HG02938 (cell line): ENCODE measurements around the gene SMYD5.

Source experiments
- ATAC-seq: cut with Tn5 transposase; IDR thresholded peaks from one replicate; pipeline ENCODE4 v1.9.1; 2021; ENCODE audit warnings: mild to moderate bottlenecking, moderate library complexity; ENCODE audit not compliant: unreplicated experiment

Gene SMYD5

GRCh38 chr2:73203055-73203681 lies 10.9 kb upstream of the SMYD5 start:
- no peak for ATAC-seq

- no peak for ATAC-seq
Observed at GRCh38 chr2:73205611-73206010, 8.4 kb upstream of the SMYD5 start.

DNA sequence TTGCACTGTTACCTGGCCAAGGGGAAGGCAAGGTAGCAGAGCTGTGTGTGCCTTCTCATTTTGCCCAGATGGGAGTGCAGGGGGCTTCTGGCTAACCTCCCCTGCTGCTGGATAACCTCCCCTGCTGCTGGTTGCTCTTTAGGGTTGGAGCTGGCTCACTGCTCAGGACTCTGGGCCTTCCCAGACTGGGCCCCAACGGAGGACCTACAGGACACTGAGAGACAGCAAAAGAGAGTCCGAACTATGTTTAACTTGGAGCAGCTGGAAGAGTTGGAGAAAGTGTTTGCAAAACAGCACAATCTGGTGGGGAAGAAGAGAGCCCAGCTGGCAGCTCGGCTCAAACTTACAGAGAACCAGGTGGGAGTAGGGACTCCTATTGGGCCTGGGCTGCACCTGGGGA lies 5.8 kb upstream of the SMYD5 start:
- no peak for ATAC-seq

DNA sequence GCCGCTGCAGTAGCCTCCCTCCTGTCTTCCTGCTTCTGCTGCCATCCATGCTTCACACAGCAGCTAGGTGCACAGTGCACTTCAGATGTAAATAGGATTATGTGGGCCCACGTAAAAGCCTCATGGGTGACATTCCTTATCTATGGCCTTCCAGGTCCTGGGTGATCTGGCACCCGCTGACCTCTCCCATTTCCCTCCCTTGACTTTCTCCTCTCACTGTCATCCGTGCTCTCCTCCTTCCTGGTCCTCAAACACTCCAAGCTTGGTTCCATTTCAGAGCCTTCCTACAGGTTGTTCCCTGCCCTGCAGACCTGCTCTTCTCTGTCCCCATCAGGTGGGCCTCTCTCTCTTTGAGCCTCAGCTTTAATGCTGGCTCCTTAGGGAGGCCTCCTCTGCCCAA lies 4.0 kb upstream of the SMYD5 start:
- no peak for ATAC-seq

GRCh38 chr2:73210696-73211095 lies 3.3 kb upstream of the SMYD5 start:
- no peak for ATAC-seq

GRCh38 chr2:73212098-73212447 lies 2.0 kb upstream of the SMYD5 start:
- ATAC-seq: no peak

DNA sequence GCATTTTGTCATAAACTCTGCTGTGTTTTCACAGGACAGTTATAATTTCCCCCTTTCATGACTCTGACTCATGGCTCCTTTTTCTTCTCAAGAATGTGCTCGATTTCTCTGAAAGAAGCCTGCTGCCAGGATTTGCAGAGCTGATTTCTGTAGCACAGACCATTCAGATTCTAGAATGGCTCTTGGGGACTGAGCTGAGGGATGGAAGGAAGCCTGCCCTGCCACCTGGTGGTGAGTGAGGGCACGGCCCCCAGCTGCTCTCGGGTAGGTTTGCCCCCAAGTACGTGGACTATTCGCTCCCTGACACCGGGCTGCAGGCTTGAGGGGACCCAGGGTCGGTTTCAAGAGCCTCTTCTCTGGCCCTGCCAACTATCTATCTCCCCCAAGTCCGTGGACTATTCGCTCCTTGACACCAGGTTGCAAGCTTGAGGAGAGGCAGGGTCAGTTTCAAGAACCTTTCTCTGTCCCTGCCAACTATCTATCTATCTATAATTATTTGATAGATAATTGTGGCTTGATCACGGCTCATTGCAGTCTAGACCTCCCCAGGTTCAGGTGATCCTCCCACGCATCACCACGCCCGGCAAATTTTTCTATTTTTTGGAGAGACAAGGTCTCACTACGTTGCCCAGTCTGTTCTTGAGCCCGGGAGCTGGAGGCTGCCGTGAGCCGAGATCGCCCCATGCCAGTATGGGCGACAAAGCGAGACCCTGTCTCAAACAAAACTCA lies 1.4 kb upstream of the SMYD5 start:
- ATAC-seq: peak; percentile 69

- no peak for ATAC-seq
Observed at GRCh38 chr2:73215254-73215653, 1.2 kb downstream of the SMYD5 start.

GRCh38 chr2:73217160-73217559 lies 3.1 kb downstream of the SMYD5 start:
- ATAC-seq: no peak

DNA sequence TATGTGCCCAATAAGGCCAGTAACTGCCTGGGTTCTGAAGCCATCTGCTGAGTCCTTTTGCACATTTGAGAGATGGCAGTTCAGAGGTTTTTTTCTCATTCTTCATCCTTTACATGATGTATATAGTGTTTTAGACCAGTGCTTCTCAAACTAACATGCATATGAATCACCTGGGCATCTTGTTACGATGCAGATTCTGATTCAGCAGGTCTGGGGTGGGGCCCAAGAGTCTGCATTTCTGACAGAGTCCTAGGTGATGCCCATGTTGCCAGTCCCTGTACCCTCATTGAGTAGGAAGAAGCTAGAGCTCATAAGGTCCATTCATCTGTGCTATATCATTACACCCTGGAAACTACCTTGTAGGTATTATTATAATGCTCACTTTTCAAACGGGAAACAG lies 3.8 kb downstream of the SMYD5 start:
- no peak for ATAC-seq

DNA sequence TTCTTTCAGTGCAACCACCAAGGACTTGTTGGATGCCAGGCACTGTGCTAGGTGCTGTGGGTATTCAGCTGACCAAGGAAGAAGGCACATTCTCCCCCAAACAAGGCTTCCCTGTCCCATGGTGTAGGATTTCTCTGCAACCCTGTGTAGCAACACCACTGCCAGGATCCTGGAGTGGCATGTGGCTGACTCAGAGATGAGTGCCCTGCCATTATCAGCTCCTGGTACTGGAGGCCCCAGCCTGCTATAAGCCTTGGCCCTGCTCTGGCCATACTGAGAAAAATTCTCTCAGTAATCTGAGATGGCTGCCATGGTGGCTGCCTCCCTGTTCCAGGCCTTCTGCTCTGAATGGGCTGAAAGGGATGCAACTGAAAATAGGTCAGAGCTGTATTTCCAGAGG lies 4.3 kb downstream of the SMYD5 start:
- ATAC-seq: no peak

- no peak for ATAC-seq
Observed at GRCh38 chr2:73223821-73224220, 9.8 kb downstream of the SMYD5 start.

DNA sequence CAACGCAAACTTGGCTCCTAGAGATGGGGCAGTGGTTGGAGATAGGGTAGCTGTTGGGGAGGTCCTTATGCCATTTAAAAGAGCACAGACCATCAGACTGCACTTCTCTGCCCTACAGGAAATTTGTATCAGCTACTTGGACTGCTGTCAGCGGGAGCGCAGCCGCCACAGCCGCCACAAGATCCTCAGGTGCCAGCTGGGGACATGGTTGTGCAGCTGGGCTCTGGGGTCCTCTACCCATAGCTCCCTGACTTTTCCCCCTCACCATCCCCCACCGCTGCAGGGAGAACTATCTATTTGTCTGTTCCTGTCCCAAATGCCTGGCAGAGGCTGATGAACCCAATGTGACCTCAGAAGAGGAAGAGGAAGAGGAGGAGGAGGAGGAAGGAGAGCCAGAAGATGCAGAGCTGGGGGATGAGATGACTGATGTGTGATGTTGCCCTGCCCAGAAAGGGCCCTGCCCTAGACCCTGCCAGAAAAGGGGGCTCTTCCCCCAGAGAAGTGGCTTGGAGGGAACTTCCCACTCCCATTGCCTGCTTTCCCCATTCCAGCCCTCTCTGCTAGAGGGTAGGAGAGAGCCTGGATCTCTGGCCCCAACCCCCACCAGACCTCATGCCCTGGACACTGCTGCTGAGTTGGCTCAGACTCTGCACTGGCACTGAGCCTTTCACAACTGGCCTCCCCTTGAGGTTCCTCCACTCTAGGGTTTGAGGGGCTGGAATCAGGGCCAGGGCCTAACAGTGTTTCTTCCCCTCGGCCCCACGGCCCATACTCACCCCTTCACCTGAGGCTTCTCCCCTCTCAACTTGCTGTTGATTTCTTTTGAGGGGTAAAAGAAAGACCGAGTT lies 11.7 kb downstream of the SMYD5 start:
- ATAC-seq: no peak

DNA sequence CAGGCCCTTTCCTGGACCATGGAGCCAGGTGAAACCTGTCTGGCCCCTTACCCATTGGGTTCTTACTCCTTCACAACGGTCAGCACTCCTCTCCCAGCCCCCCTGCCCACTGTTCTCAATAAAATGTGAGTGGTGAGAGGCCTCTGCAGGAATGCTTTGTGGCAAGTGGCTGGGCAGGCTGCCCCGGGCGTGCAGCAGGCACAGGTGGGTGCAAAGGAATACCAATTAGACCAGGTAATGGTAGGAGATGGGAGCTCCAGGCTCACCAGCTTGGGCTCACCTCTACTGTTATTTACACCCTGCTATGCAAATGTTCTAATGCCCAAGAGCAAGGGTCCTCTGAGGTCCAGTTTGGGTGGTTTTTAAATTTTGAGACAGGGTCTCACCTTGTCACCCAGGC lies 13.0 kb downstream of the SMYD5 start:
- ATAC-seq: no peak

DNA sequence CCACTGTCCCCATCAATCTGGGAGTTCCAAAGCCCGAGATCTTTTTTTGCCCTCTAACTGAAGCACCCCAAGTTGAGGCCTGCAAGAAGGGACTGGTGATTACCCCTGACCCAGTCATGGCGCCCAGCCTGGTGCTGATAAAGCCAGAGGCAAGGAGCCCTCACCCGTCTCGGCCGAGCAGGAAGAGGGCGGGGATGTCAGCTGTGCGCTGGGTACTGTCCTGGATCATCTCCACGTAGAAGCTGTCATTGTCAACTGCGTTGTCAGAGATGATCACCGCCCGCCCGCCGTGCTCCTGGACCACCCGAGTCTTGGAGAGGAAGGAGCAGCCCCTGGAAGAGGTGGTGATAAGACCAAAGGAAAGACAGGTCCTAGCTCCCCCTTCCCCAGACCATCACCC lies 14.6 kb downstream of the SMYD5 start:
- no peak for ATAC-seq

DNA sequence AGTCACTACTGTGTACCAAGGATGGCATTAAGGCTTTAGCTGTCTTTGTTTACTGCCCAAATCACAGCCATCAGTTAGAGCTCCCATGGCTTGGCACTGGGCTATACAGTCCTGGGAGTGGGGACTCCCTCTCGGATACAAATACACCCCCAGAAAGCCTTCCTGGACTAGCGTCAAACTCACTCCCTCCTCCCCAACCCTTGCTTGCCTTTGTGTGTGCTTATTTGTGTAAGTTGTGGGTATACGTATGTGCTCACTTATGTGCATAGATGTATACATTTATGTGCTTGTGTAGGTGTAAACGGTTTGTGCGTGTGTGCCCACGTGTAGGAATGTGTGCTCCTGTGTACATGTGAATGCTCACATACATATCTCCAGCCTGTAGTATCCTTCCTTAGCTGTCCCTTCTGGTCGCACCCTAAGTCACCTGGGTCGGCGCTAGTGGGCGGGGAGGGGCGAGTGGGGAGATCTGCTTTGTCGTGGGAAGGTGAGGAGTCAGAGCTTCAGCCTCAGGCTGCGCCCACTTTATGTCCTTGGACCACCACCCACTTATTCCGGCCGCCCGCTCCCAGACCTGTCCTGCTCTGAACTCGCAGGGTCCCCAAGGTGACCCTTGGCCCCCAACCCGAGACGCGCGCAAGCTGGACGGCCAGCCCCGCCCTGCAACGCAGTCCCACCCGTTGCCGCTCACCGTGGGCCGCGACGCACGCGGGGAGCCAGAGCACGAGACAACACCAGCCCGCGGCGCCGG lies 18.5 kb downstream of the SMYD5 start:
- no peak for ATAC-seq

- peak; percentile 86 for ATAC-seq
Observed at GRCh38 chr2:73233154-73233931, 19.3 kb downstream of the SMYD5 start, which contains the start of gene PRADC1. Gene PRADC1, minus strand, starts transcription at chr2:73233239. Its CDS starts 79 bp downstream, at chr2:73233160.

- ATAC-seq: peak; percentile 64
Observed at GRCh38 chr2:73233932-73234832, 20.1 kb downstream of the SMYD5 start, which contains the start of gene CCT7. Gene CCT7, plus strand, starts transcription at chr2:73234308. Its CDS starts 71 bp downstream, at chr2:73234379.

DNA sequence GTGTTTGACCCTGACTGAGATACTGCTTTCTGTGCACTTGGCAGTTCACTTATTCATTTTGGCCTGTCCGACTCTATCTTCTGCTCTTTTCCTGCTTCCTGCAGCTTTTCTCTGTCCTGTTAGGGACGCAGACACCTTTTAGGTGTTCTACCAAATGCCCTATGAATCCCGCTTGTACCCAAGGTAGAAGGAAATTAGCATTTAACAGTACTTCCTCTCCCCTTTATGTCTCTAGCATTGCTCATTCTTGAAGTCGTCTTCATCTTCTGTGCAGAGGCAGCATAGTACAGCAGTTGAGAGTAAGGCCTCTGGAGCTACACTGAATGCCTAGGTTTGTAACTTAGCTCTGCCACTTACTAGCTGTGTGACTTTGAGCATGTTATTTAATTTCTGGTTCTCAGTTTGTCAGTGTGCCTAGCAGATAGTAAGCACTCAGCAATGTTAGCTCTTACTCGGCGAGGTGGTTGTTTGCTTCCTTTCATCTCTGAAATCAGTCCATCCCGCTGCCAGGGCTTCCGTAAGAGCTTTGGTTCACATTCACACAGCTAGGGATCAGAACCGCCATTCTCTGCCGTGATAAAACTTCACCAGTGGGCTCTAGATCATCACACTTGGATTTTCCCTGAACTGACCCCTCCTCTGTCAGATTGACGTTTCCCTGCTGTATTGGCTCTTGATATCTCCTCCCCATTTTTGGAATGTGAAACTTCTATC lies 21.4 kb downstream of the SMYD5 start:
- ATAC-seq: no peak
